ENCODE measurements around the gene FBXL20. TPM values are rescaled to one million over a fixed set of nuclear protein-coding genes. Genes with fewer than 3 reads are reported as not detected.

The FBXL20 gene
- total and polyA plus RNA-seq, 2 of the 8 experiments (the other 6 are each of a cell fraction or from before 2014, with no cell fraction given): 5.5 to 11.0 TPM

GRCh38 chr17:39318636-39319035 lies 82.8 kb downstream of the FBXL20 start (continued):
- TF ChIP-seq CHD7 (IDR thresholded peaks at IDR 0.05; ENCODE audit: insufficient replicate concordance, low read length) (no peak), EP300 (IDR thresholded peaks at IDR 0.05; ENCODE audit: borderline replicate concordance in 1 of 2, low read depth in 2 of 2, low read length in 2 of 2) (no peak), RBBP5 (IDR thresholded peaks at IDR 0.05; ENCODE audit: borderline replicate concordance, low read depth, low read length) (no peak), SAP30 (IDR thresholded peaks at IDR 0.05; ENCODE audit: insufficient read depth, insufficient replicate concordance, low read length) (no peak), SUZ12 (IDR thresholded peaks at IDR 0.05; ENCODE audit: low read length) (no peak), SIX5 (IDR thresholded peaks at IDR 0.05; ENCODE audit: low read depth, low read length) (no peak)

Data from H1 (cell line).